IMR-90 (cell line): ENCODE results near the gene DYRK3. TPM values are rescaled to one million over a fixed set of nuclear protein-coding genes. Genes with fewer than 3 reads are reported as not detected.

Source experiments
- ATAC-seq: fragments of 200-7000 bp; cut with Tn5 transposase; 2 replicates; pipeline ENCODE4 v1.9.1; 2020; ENCODE audit warnings: low read depth, mild to moderate bottlenecking, moderate library complexity
- BruUV-seq: library from RNA; stranded (reverse); fragments of 400-500 nt; replicated peaks from 2 replicates; lab custom pipeline; 2021; lab: Mats Ljungman, UMichigan
- CTCF ChIA-PET: fragments of 300-600 bp; formaldehyde crosslinking; extraction: SDS; loops from one replicate; lab custom pipeline; 2021; ENCODE audit warnings: antibody characterized with exemption; lab: Yijun Ruan, JAX
- POLR2A ChIA-PET: fragments of 300-600 bp; sonication (Branson Sonifier 250); formaldehyde crosslinking; loops from one replicate; lab custom pipeline; 2022; ENCODE audit warnings: antibody characterized with exemption; ENCODE audit not compliant: unreplicated experiment; lab: Charles Lee
- DNase-seq: peaks from one replicate; pipeline ENCODE4 v3.0.0; 2013
- H2AFZ ChIP-seq: replicated peaks from 2 replicates; pipeline ENCODE3; 2013; ENCODE audit warnings: low read length, mild to moderate bottlenecking; ENCODE audit not compliant: poor library complexity
- H2AK5ac ChIP-seq: 2 replicates; pipeline ENCODE4 v1.6.1; 2013; ENCODE audit warnings: low read depth, low read length, inconsistent platforms
- H2AK9ac ChIP-seq: replicated peaks from 2 replicates; pipeline ENCODE3; 2013; ENCODE audit warnings: mild to moderate bottlenecking, low read depth, low read length, moderate library complexity; ENCODE audit not compliant: poor library complexity
- H2BK120ac ChIP-seq: 2 replicates; pipeline ENCODE4 v1.6.1; 2013; ENCODE audit warnings: low read depth, low read length, inconsistent platforms
- H2BK15ac ChIP-seq: 3 replicates; pipeline ENCODE4 v1.6.1; 2013; ENCODE audit warnings: low read depth, low read length, inconsistent platforms
- H2BK20ac ChIP-seq: 2 replicates; pipeline ENCODE4 v1.6.1; 2013; ENCODE audit warnings: low read depth, mild to moderate bottlenecking, inconsistent platforms, low read length, moderate library complexity
- H2BK5ac ChIP-seq: 2 replicates; pipeline ENCODE4 v1.6.1; 2013; ENCODE audit warnings: mild to moderate bottlenecking, low read depth, low read length, inconsistent platforms; ENCODE audit not compliant: poor library complexity, severe bottlenecking
- H3K14ac ChIP-seq: replicated peaks from 2 replicates; pipeline ENCODE4 v1.6.1; 2013; ENCODE audit warnings: low read depth, low read length, inconsistent platforms
- H3K18ac ChIP-seq: 2 replicates; pipeline ENCODE4 v1.6.1; 2013; ENCODE audit warnings: low read depth, low read length, control low read depth
- H3K23ac ChIP-seq: 2 replicates; pipeline ENCODE4 v1.6.1; 2013; ENCODE audit warnings: low read depth, low read length, inconsistent platforms
- H3K27ac ChIP-seq: 2 replicates; pipeline ENCODE4 v1.5.1; 2013; ENCODE audit warnings: mild to moderate bottlenecking, control low read depth, low read length; ENCODE audit not compliant: insufficient read depth
- H3K27me3 ChIP-seq: 2 replicates; pipeline ENCODE4 v1.6.1; 2013; ENCODE audit warnings: low read length; ENCODE audit not compliant: control insufficient read depth, insufficient read depth
- H3K36me3 ChIP-seq: 2 replicates; pipeline ENCODE4 v1.6.1; 2013; ENCODE audit warnings: low read length, mixed read lengths; ENCODE audit not compliant: control insufficient read depth, insufficient read depth
- H3K4ac ChIP-seq: 2 replicates; pipeline ENCODE4 v1.6.1; 2013; ENCODE audit warnings: low read depth, low read length, inconsistent platforms
- H3K4me1 ChIP-seq: 2 replicates; pipeline ENCODE4 v1.6.1; 2013; ENCODE audit warnings: low read length, mixed read lengths; ENCODE audit not compliant: control insufficient read depth, insufficient read depth
- H3K4me2 ChIP-seq: 2 replicates; pipeline ENCODE4 v1.6.1; 2013; ENCODE audit warnings: low read depth, mild to moderate bottlenecking, control low read depth, low read length, moderate library complexity
- H3K4me3 ChIP-seq: 2 replicates; pipeline ENCODE4 v1.5.1; 2013; ENCODE audit warnings: low read depth, mild to moderate bottlenecking, control low read depth, low read length, moderate library complexity; ENCODE audit not compliant: insufficient read depth
- H3K56ac ChIP-seq: 2 replicates; pipeline ENCODE4 v1.6.1; 2013; ENCODE audit warnings: low read length, inconsistent platforms; ENCODE audit not compliant: insufficient read depth; ENCODE audit errors: extremely low read depth
- H3K79me1 ChIP-seq, 2 experiments: 2 replicates each; pipeline ENCODE4 v1.6.1; 2013; ENCODE audit warnings: low read length in 2 of 2, inconsistent platforms in 1 of 2, low read depth in 1 of 2
- H3K9ac ChIP-seq: 2 replicates; pipeline ENCODE4 v1.6.1; 2013; ENCODE audit warnings: low read depth, low read length, control low read depth
- H3K9me1 ChIP-seq: 2 replicates; pipeline ENCODE4 v1.6.1; 2013; ENCODE audit warnings: low read length, inconsistent platforms; ENCODE audit not compliant: insufficient read depth
- H3K9me3 ChIP-seq: 2 replicates; pipeline ENCODE4 v1.6.1; 2013; ENCODE audit warnings: low read length; ENCODE audit not compliant: control insufficient read depth, insufficient read depth
- H4K20me1 ChIP-seq: 2 replicates; pipeline ENCODE4 v1.6.1; 2013; ENCODE audit warnings: low read length, inconsistent platforms; ENCODE audit not compliant: insufficient read depth
- H4K5ac ChIP-seq: 2 replicates; pipeline ENCODE4 v1.6.1; 2013; ENCODE audit warnings: mild to moderate bottlenecking, low read depth, low read length, control low read depth
- H4K8ac ChIP-seq, 2 experiments: 2 replicates each; pipeline ENCODE4 v1.6.1; 2013; ENCODE audit warnings: low read depth in 2 of 2, low read length in 2 of 2, control low read depth in 1 of 2, inconsistent platforms in 1 of 2
- H4K91ac ChIP-seq: 2 replicates; pipeline ENCODE4 v1.6.1; 2013; ENCODE audit warnings: low read depth, low read length, inconsistent platforms; ENCODE audit not compliant: insufficient read depth
- BHLHE40 ChIP-seq: fragments of 150-350 bp; IDR thresholded peaks from 2 replicates; pipeline ENCODE4 v1.6.1; 2016; ENCODE audit warnings: mild to moderate bottlenecking, low read depth, low read length
- CEBPB ChIP-seq: IDR thresholded peaks from 2 replicates; pipeline ENCODE4 v1.6.1; 2012; ENCODE audit warnings: low read depth, low read length, improper control_type of control experiment
- CHD1 ChIP-seq: IDR thresholded peaks from 2 replicates; pipeline ENCODE4 v1.6.1; 2012; ENCODE audit warnings: low read depth, low read length, improper control_type of control experiment
- FOS ChIP-seq: fragments of 150-350 bp; IDR thresholded peaks from 2 replicates; pipeline ENCODE4 v1.6.1; 2016; ENCODE audit warnings: low read depth, low read length
- MAZ ChIP-seq: IDR thresholded peaks from 2 replicates; pipeline ENCODE4 v1.6.1; 2012; ENCODE audit warnings: low read depth, mild to moderate bottlenecking, low read length, improper control_type of control experiment, moderate library complexity, borderline replicate concordance
- POLR2A ChIP-seq: IDR thresholded peaks from 2 replicates; pipeline ENCODE4 v1.6.1; 2012; ENCODE audit warnings: mild to moderate bottlenecking, low read depth, low read length
- RCOR1 ChIP-seq: IDR thresholded peaks from 2 replicates; pipeline ENCODE4 v1.6.1; 2012; ENCODE audit warnings: mild to moderate bottlenecking, low read length, improper control_type of control experiment; ENCODE audit not compliant: insufficient replicate concordance
- SMC3 ChIP-seq: fragments of 150-350 bp; IDR thresholded peaks from 2 replicates; pipeline ENCODE4 v1.6.1; 2016; ENCODE audit warnings: low read depth, mild to moderate bottlenecking, antibody characterized with exemption, low read length, moderate library complexity
- USF2 ChIP-seq: fragments of 150-350 bp; IDR thresholded peaks from 2 replicates; pipeline ENCODE4 v1.6.1; 2017; ENCODE audit warnings: mild to moderate bottlenecking, antibody characterized with exemption, low read length, low read depth
- WGBS, 2 experiments: methylation state at CpG; one replicate each; pipeline versions ENCODE4 v1.1.5 to v1.1.7; 2013; ENCODE audit warnings: missing lambda C conversion rate in 2 of 2; ENCODE audit not compliant: insufficient read length in 1 of 2; ENCODE audit errors: extremely low coverage in 2 of 2; 5-methylcytosine and 5-hydroxymethylcytosine counted together
- dilution Hi-C: fragments of 300-500 bp; cut with HindIII; formaldehyde crosslinking; loops from one replicate; pipeline ENCODE4 v1.14.3; 2018; ENCODE audit warnings: low sequenced_read_pairs; ENCODE audit not compliant: unreplicated experiment
- in situ Hi-C: fragments of 300-500 bp; cut with MboI; formaldehyde crosslinking; loops from 3 replicates; pipeline ENCODE4 v1.14.3; 2019; ENCODE audit warnings: low sequenced_read_pairs, inconsistent platforms, mixed read lengths
- intact Hi-C: fragments of 100-400 bp; cut with micrococcal nuclease; formaldehyde crosslinking; loops from 2 replicates; pipeline ENCODE4 v1.10.0; 2022
- polyA plus RNA-seq, 3 experiments: library from polyadenylated mRNA; depleted of rRNA; stranded (reverse); fragments of >200 nt; gene quantifications; 2 replicates each; pipeline ENCODE4 v1.2.3, GENCODE V29; 2012; ENCODE audit warnings: low replicate concordance in 1 of 3
- total RNA-seq: library from RNA; depleted of rRNA; stranded (reverse); fragments of >200 nt; gene quantifications from 2 replicates; pipeline ENCODE4 v1.2.3, GENCODE V29; 2012

The DYRK3 gene
- total and polyA plus RNA-seq, 2 of the 4 experiments (the other 2 are of a cell fraction), result 5.5 to 22.0 TPM

GRCh38 chr1:206633708-206634121, 1.6 kb upstream of the DYRK3 start:
- H3K4me2 ChIP-seq, result peak overlapping the region; percentile 77
- no peak overlapping the region; the same call in 1 of the 2 replicates for H3K23ac ChIP-seq
- peak overlapping the region; percentile 43 for H3K56ac ChIP-seq
- peak overlapping the region; percentile 86 for H2BK120ac ChIP-seq
- WGBS, 2 experiments, result no CpG with 5 or more reads among the region's 9 CpGs
- in situ Hi-C loops, result no loop called here
- peak overlapping the region; percentile 76; the same call in 1 of the 2 replicates for H3K27ac ChIP-seq
- H3K27me3 ChIP-seq, result peaks cover 5% of the 10 kb centered on the region
- peak overlapping the region; percentile 7 for H3K9ac ChIP-seq
- peak overlapping the region; percentile 53; the same call in 1 of the 2 replicates for H2AK5ac ChIP-seq
- H3K9me3 ChIP-seq, result no peaks in the 10 kb centered on the region
- CTCF ChIA-PET, result interaction anchor here (0.5 to 4.1 kb wide), 7 partner anchors 12 to 279 kb away, joined by 3 to 37 read pairs (median 4); no protein-coding TSS in a partner anchor
- H3K14ac ChIP-seq, result peak overlapping the region; percentile 84
- ATAC-seq (peak; percentile 21), DNase-seq (peak; percentile 96)
- H3K4ac ChIP-seq, result peak overlapping the region; percentile 72
- H4K20me1 ChIP-seq, result no peaks in the 10 kb centered on the region
- peak overlapping the region in 1 of 2 experiments; percentile 66; a peak in 3 of 4 replicates for H4K8ac ChIP-seq
- peak overlapping the region; percentile 93 for H2BK20ac ChIP-seq
- H3K18ac ChIP-seq, result peak overlapping the region; percentile 88
- H3K79me1 ChIP-seq, result peaks cover 0 to 16% of the 10 kb centered on the region in 2 experiments; a peak in 3 of 4 replicates
- H3K9me1 ChIP-seq, result 0 out of 2 replicates have a peak, but pooled peaks cover 3% of the 10 kb centered on the region
- peak overlapping the region; percentile 77 for H4K91ac ChIP-seq
- TF ChIP-seq BHLHE40 (peak; percentile 90), POLR2A (peak; percentile 70), RCOR1 (no peak), FOS (peak; percentile 79; the same call in 1 of the 2 replicates), CEBPB (peak; percentile 88), USF2 (peak; percentile 55; the same call in 1 of the 2 replicates), MAZ (peak; percentile 67; the same call in 1 of the 2 replicates), CHD1 (no peak), SMC3 (no peak)
- peak overlapping the region; percentile 38 for H2AK9ac ChIP-seq
- intact Hi-C loops, result loop anchor here (1.0 to 10.0 kb wide), 6 partner anchors 31 to 351 kb away; no protein-coding TSS in a partner anchor
- peak overlapping the region; percentile 71 for H4K5ac ChIP-seq
- BruUV-seq, result no TSS peak
- dilution Hi-C loops, result no loop called here
- peaks cover 8% of the 10 kb centered on the region for H3K4me1 ChIP-seq
- POLR2A ChIA-PET, result no interaction called here
- no peaks in the 10 kb centered on the region for H3K36me3 ChIP-seq
- peak overlapping the region; percentile 93 for H2BK15ac ChIP-seq
- H2AFZ ChIP-seq, result peak overlapping the region; percentile 88
- H3K4me3 ChIP-seq, result no peak overlapping the region
- H2BK5ac ChIP-seq, result peak overlapping the region; percentile 77
